Measurements from ENCODE around the gene FBXW11.
"Not testable (repeated sequence)": the region's sequence is repeated elsewhere in the genome, so short reads cannot be mapped to it uniquely, and the experiment has no call there.

The FBXW11 gene

GRCh38 chr5:171906703-171907590, 99.5 kb downstream of the FBXW11 start:
- no peak for DNase-seq

GRCh38 chr5:171906066-171906570, 100.3 kb downstream of the FBXW11 start:
- no peak for DNase-seq

GRCh38 chr5:171904886-171905285, 101.6 kb downstream of the FBXW11 start:
- DNase-seq: no peak

- DNase-seq: no peak
Measured at GRCh38 chr5:171901764-171902163, 104.7 kb downstream of the FBXW11 start.

GRCh38 chr5:171899792-171900191, 106.6 kb downstream of the FBXW11 start:
- DNase-seq: no peak

- DNase-seq: no peak
Measured at GRCh38 chr5:171898879-171899278, 107.6 kb downstream of the FBXW11 start.

GRCh38 chr5:171898386-171898785, 108.1 kb downstream of the FBXW11 start:
- DNase-seq: no peak

GRCh38 chr5:171897231-171897630, 109.2 kb downstream of the FBXW11 start:
- DNase-seq: no peak

GRCh38 chr5:171895081-171895480, 111.4 kb downstream of the FBXW11 start:
- DNase-seq: no peak

- DNase-seq: no peak
Measured at GRCh38 chr5:171893290-171893886, 113.0 kb downstream of the FBXW11 start.

- no peak for DNase-seq
Measured at GRCh38 chr5:171891595-171891994, 114.8 kb downstream of the FBXW11 start.

GRCh38 chr5:171891150-171891549, 115.3 kb downstream of the FBXW11 start:
- no peak for DNase-seq

GRCh38 chr5:171888051-171888481, 118.4 kb downstream of the FBXW11 start:
- DNase-seq: no peak

GRCh38 chr5:171886037-171886436, 120.4 kb downstream of the FBXW11 start:
- DNase-seq: not testable (repeated sequence)

- DNase-seq: no peak
Measured at GRCh38 chr5:171882118-171882517, 124.3 kb downstream of the FBXW11 start.

GRCh38 chr5:171874234-171874633, 132.2 kb downstream of the FBXW11 start:
- no peak for DNase-seq

GRCh38 chr5:171872666-171873065, 133.8 kb downstream of the FBXW11 start:
- DNase-seq: no peak

GRCh38 chr5:171871711-171872110, 134.7 kb downstream of the FBXW11 start:
- no peak for DNase-seq

GRCh38 chr5:171869956-171870355, 136.5 kb downstream of the FBXW11 start:
- DNase-seq: no peak

GRCh38 chr5:171868236-171868635, 138.2 kb downstream of the FBXW11 start:
- DNase-seq: no peak

GRCh38 chr5:171867786-171868185, 138.7 kb downstream of the FBXW11 start:
- no peak for DNase-seq

- no peak for DNase-seq
Measured at GRCh38 chr5:171865471-171865870, 141.0 kb downstream of the FBXW11 start.

- no peak for DNase-seq
Measured at GRCh38 chr5:171863935-171864334, 142.5 kb downstream of the FBXW11 start.

- no peak for DNase-seq
Measured at GRCh38 chr5:171862624-171863023, 143.8 kb downstream of the FBXW11 start.

Measured in SHP77 (cell line).